Chondrocyte (in vitro differentiated cells): ENCODE data around the gene DCLK2. TPM values are rescaled to one million over a fixed set of nuclear protein-coding genes. Genes with fewer than 3 reads are reported as not detected.
A peak's percentile ranks its signal among the peaks of the same experiment; 100 is the strongest.

ENCODE experiments used
- DNase-seq: peaks from one replicate; pipeline ENCODE4 v3.0.0; 2021; ENCODE audit warnings: mixed read lengths, low spot score
- H3K27ac Mint-ChIP-seq: one replicate; pipeline ENCODE4 v1.8.0; 2021; ENCODE audit warnings: mild to moderate bottlenecking, moderate library complexity, mixed read lengths; ENCODE audit not compliant: unreplicated experiment
- H3K27me3 Mint-ChIP-seq: 2 replicates; pipeline ENCODE4 v1.8.0; 2021; ENCODE audit warnings: low read depth, mixed read lengths
- H3K36me3 Mint-ChIP-seq: 2 replicates; pipeline ENCODE4 v1.8.0; 2021; ENCODE audit warnings: low read depth, mixed read lengths
- H3K4me1 Mint-ChIP-seq: 2 replicates; pipeline ENCODE4 v1.8.0; 2021; ENCODE audit warnings: low read depth, mild to moderate bottlenecking, mixed read lengths
- H3K4me3 Mint-ChIP-seq: one replicate; pipeline ENCODE4 v1.8.0; 2021; ENCODE audit warnings: mild to moderate bottlenecking, moderate library complexity, mixed read lengths; ENCODE audit not compliant: unreplicated experiment
- H3K9me3 Mint-ChIP-seq: 2 replicates; pipeline ENCODE4 v1.8.0; 2021; ENCODE audit warnings: low read depth, mixed read lengths
- CTCF ChIP-seq: fragments of 200-600 bp; sonication (generic); IDR thresholded peaks from 2 replicates; pipeline ENCODE4 v1.5.0; 2021; ENCODE audit warnings: antibody characterized with exemption, mild to moderate bottlenecking, moderate library complexity
- total RNA-seq: library from RNA; stranded (reverse); gene quantifications from 3 replicates; pipeline ENCODE4 v1.2.1, GENCODE V29; 2021

DCLK2 gene
- total RNA-seq, 1 donor from 2014 or later, result 20.0 TPM

DNA sequence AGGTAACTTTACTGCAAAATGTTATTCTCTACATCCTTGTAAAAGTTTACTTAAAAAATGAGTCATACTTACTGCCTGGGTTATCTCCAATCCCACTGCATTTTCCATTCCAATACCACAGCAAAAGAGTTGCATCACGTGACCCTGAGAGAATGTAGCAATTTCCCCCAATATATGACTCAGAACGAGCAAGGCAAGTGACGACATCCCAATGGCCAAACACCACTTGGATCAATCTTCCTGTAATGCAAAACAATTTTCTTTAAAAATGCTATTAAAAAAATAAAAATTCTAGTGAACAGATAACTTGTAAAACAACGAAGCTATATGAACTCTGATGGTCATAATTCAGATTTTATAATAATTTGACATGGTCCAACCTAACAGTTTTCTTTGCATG lies 224.3 kb downstream of the DCLK2 start:
- no peak for DNase-seq
- no peak overlapping the region for H3K4me3 Mint-ChIP-seq
- no peaks in the 10 kb centered on the region for H3K36me3 Mint-ChIP-seq
- H3K27me3 Mint-ChIP-seq, result no peaks in the 10 kb centered on the region
- H3K9me3 Mint-ChIP-seq, result no peaks in the 10 kb centered on the region
- peak overlapping the region; percentile 19 for H3K27ac Mint-ChIP-seq
- H3K4me1 Mint-ChIP-seq, result peaks cover 32% of the 10 kb centered on the region
- TF ChIP-seq CTCF, result no peak

GRCh38 chr4:150305995-150306394 lies 227.8 kb downstream of the DCLK2 start:
- H3K27ac Mint-ChIP-seq, result peak overlapping the region; percentile 86
- H3K4me3 Mint-ChIP-seq, result peak overlapping the region; percentile 1
- peaks cover 46% of the 10 kb centered on the region for H3K4me1 Mint-ChIP-seq
- H3K27me3 Mint-ChIP-seq, result no peaks in the 10 kb centered on the region
- no peak for DNase-seq
- TF ChIP-seq CTCF, result no peak
- H3K9me3 Mint-ChIP-seq, result no peaks in the 10 kb centered on the region
- no peaks in the 10 kb centered on the region for H3K36me3 Mint-ChIP-seq

GRCh38 chr4:150306719-150307118 lies 228.5 kb downstream of the DCLK2 start:
- Mint-ChIP-seq H3K4me3 (no peak overlapping the region), H3K27ac (no peak overlapping the region), H3K4me1 (peaks cover 46% of the 10 kb centered on the region), H3K36me3 (no peaks in the 10 kb centered on the region), H3K27me3 (no peaks in the 10 kb centered on the region), H3K9me3 (no peaks in the 10 kb centered on the region)
- TF ChIP-seq CTCF, result no peak
- no peak for DNase-seq
